WTC11 (cell line): ENCODE results near the gene FNDC3B. TPM values are rescaled to one million over a fixed set of nuclear protein-coding genes. Genes with fewer than 3 reads are reported as not detected.

Source experiments
- ATAC-seq: fragments of 200-7000 bp; cut with Tn5 transposase; 2 replicates; pipeline ENCODE4 v1.10.0; 2021; ENCODE audit warnings: mild to moderate bottlenecking, moderate library complexity
- CTCF ChIA-PET: fragments of 300-600 bp; sonication (Branson Sonifier 250); formaldehyde crosslinking; loops from one replicate; lab custom pipeline; 2021; ENCODE audit warnings: antibody characterized with exemption; lab: Charles Lee
- POLR2A ChIA-PET: fragments of 350-600 bp; sonication (Branson Sonifier 250); formaldehyde crosslinking; loops from one replicate; lab custom pipeline; 2021; ENCODE audit warnings: antibody characterized with exemption; lab: Charles Lee
- DNase-seq: peaks from one replicate; pipeline ENCODE4 v3.0.0; 2021; ENCODE audit warnings: low spot score
- H3K27ac Mint-ChIP-seq: 2 replicates; pipeline ENCODE4 v1.8.0; 2021; ENCODE audit warnings: mixed read lengths
- H3K27me3 Mint-ChIP-seq: 2 replicates; pipeline ENCODE4 v1.8.0; 2021; ENCODE audit warnings: low read depth, mild to moderate bottlenecking, moderate library complexity, mixed read lengths
- H3K36me3 Mint-ChIP-seq: 2 replicates; pipeline ENCODE4 v1.8.0; 2021; ENCODE audit warnings: mixed read lengths
- H3K4me1 Mint-ChIP-seq: 2 replicates; pipeline ENCODE4 v1.8.0; 2022; ENCODE audit warnings: mixed read lengths
- H3K4me3 Mint-ChIP-seq: 2 replicates; pipeline ENCODE4 v1.8.0; 2021; ENCODE audit warnings: mild to moderate bottlenecking, moderate library complexity, mixed read lengths
- H3K9me3 Mint-ChIP-seq: 2 replicates; pipeline ENCODE4 v1.8.0; 2021; ENCODE audit warnings: mixed read lengths
- CREM ChIP-seq: sonication (generic); formaldehyde crosslinking; IDR thresholded peaks from 2 replicates; pipeline ENCODE4 v1.8.1; 2022; ENCODE audit warnings: mild to moderate bottlenecking, missing genetic modification reagents, moderate library complexity
- ETV6 ChIP-seq: sonication (generic); formaldehyde crosslinking; IDR thresholded peaks from 2 replicates; pipeline ENCODE4 v1.8.1; 2022; ENCODE audit warnings: mild to moderate bottlenecking, missing genetic modification reagents
- FOXJ3 ChIP-seq: sonication (generic); formaldehyde crosslinking; IDR thresholded peaks from 2 replicates; pipeline ENCODE4 v1.9.0; 2021; ENCODE audit warnings: missing genetic modification reagents, mild to moderate bottlenecking, borderline replicate concordance
- FOXK1 ChIP-seq: sonication (generic); formaldehyde crosslinking; IDR thresholded peaks from 2 replicates; pipeline ENCODE4 v1.8.0; 2022; ENCODE audit warnings: mild to moderate bottlenecking, moderate library complexity, missing genetic modification reagents
- GABPB1 ChIP-seq: sonication (generic); formaldehyde crosslinking; IDR thresholded peaks from 2 replicates; pipeline ENCODE4 v1.8.1; 2023; ENCODE audit warnings: mild to moderate bottlenecking, missing genetic modification reagents
- GRHL2 ChIP-seq: fragments of 250-450 bp; sonication (Bioruptor Pico); IDR thresholded peaks from 2 replicates; pipeline ENCODE4 v1.8.0; 2022; ENCODE audit warnings: mild to moderate bottlenecking, moderate library complexity; ENCODE audit not compliant: insufficient replicate concordance, severe bottlenecking
- HMGA2 ChIP-seq: fragments of 250-450 bp; sonication (Bioruptor Pico); IDR thresholded peaks from 2 replicates; pipeline ENCODE4 v1.4.0; 2021; ENCODE audit warnings: mild to moderate bottlenecking, moderate library complexity
- IRF2 ChIP-seq: sonication (generic); formaldehyde crosslinking; IDR thresholded peaks from 2 replicates; pipeline ENCODE4 v1.8.0; 2022; ENCODE audit warnings: low read depth, missing genetic modification reagents, borderline replicate concordance
- NR3C1 ChIP-seq: sonication (generic); formaldehyde crosslinking; conservative IDR thresholded peaks from 2 replicates; pipeline ENCODE4 v1.8.1; 2023; ENCODE audit warnings: low read depth, mild to moderate bottlenecking, missing genetic modification reagents
- SOX15 ChIP-seq: fragments of 250-450 bp; sonication (Bioruptor Pico); IDR thresholded peaks from 2 replicates; pipeline ENCODE4 v1.9.0; 2021; ENCODE audit warnings: mild to moderate bottlenecking
- ZBTB21 ChIP-seq: sonication (generic); formaldehyde crosslinking; IDR thresholded peaks from 2 replicates; pipeline ENCODE4 v1.8.1; 2023; ENCODE audit warnings: mild to moderate bottlenecking, missing genetic modification reagents, borderline replicate concordance
- ZNF121 ChIP-seq: sonication (generic); formaldehyde crosslinking; IDR thresholded peaks from 2 replicates; pipeline ENCODE4 v1.8.0; 2023; ENCODE audit warnings: missing genetic modification reagents
- ZNF232 ChIP-seq: sonication (generic); formaldehyde crosslinking; IDR thresholded peaks from 2 replicates; pipeline ENCODE4 v1.8.0; 2022; ENCODE audit warnings: mild to moderate bottlenecking, missing genetic modification reagents
- ZNF263 ChIP-seq: sonication (generic); formaldehyde crosslinking; IDR thresholded peaks from 2 replicates; pipeline ENCODE4 v1.8.1; 2022; ENCODE audit warnings: low read depth, mild to moderate bottlenecking, moderate library complexity, missing genetic modification reagents
- ZNF396 ChIP-seq: fragments of 250-450 bp; sonication (Bioruptor Pico); IDR thresholded peaks from 2 replicates; pipeline ENCODE4 v1.8.0; 2021; ENCODE audit warnings: mild to moderate bottlenecking, moderate library complexity, borderline replicate concordance
- ZNF671 ChIP-seq: fragments of 250-450 bp; sonication (Bioruptor Pico); IDR thresholded peaks from 2 replicates; pipeline ENCODE4 v1.8.0; 2021; ENCODE audit warnings: mild to moderate bottlenecking
- total RNA-seq: library from RNA; stranded (reverse); gene quantifications from 3 replicates; pipeline ENCODE4 v1.2.3, GENCODE V29; 2021
- TF ChIP-seq, protein P1 (sequence below): fragments of 250-450 bp; sonication (Bioruptor Pico); IDR thresholded peaks from 2 replicates; pipeline ENCODE4 v1.9.0; 2021; ENCODE audit warnings: mild to moderate bottlenecking
- TF ChIP-seq, protein P2 (sequence below): sonication (generic); formaldehyde crosslinking; IDR thresholded peaks from 2 replicates; pipeline ENCODE4 v1.8.0; 2022; ENCODE audit warnings: mild to moderate bottlenecking, missing genetic modification reagents
- TF ChIP-seq, protein P3 (sequence below): fragments of 250-450 bp; sonication (Bioruptor Pico); IDR thresholded peaks from 2 replicates; pipeline ENCODE4 v1.9.0; 2021; ENCODE audit warnings: moderate library complexity, mild to moderate bottlenecking, inconsistent platforms, borderline replicate concordance
- TF ChIP-seq, protein P4 (sequence below): sonication (generic); formaldehyde crosslinking; IDR thresholded peaks from 2 replicates; pipeline ENCODE4 v1.8.0; 2023; ENCODE audit warnings: mild to moderate bottlenecking, missing genetic modification reagents

FNDC3B gene
- total RNA-seq, 1 experiment from 2014 or later: 42.8 TPM

DNA sequence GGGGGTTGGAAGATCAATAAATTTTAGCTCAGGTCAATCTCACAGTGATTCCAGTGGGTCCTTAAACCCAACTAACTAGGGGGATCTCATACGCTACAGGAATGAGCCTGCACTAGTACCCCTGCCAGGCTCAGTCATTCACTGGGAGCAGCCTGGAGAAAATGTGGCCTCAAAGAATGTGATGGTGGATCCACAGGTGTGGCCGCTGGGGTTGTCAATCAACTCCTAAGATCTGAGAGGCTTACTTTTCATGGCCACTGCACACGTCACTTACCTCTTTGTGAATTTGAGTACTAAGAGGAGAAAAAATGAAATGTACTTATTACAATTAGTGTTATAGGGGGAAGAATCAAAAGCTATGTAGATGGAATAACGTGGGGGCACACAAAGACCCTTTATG lies 17.5 kb upstream of the FNDC3B start:
- POLR2A ChIA-PET: no interaction called here
- peaks cover 4% of the 10 kb centered on the region for H3K9me3 Mint-ChIP-seq
- H3K27me3 Mint-ChIP-seq: no peaks in the 10 kb centered on the region
- CTCF ChIA-PET: no interaction called here
- H3K27ac Mint-ChIP-seq: no peak overlapping the region
- no peak for ATAC-seq
- no peaks in the 10 kb centered on the region for H3K4me1 Mint-ChIP-seq
- no peak overlapping the region for H3K4me3 Mint-ChIP-seq
- no peak for TF ChIP-seq ZNF396 (CRISPR knock-in tag)
- H3K36me3 Mint-ChIP-seq: no peaks in the 10 kb centered on the region
- no peak for DNase-seq

DNA sequence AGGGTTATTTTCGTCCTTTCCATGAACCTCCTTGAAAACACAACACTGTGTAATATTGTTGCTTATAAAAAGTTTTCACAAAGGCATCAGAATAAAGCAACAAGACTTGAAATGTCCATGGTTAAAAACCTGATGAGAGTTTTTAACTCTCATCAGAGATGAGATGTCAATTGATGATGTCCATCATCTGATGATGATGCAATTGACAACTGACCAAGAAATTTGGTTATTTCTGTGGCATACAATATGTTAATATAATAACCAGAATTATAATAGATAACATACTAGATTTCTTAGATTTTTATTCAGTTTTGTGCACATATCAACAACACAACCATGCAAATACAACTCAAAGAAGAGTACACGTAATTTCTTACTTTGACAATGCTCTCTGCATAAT lies 15.5 kb upstream of the FNDC3B start:
- DNase-seq (no peak), ATAC-seq (no peak)
- CTCF ChIA-PET: no interaction called here
- H3K9me3 Mint-ChIP-seq: no peaks in the 10 kb centered on the region
- H3K27ac Mint-ChIP-seq: no peak overlapping the region
- H3K36me3 Mint-ChIP-seq: no peaks in the 10 kb centered on the region
- no peak overlapping the region for H3K4me3 Mint-ChIP-seq
- no peak for TF ChIP-seq FOXJ3 (CRISPR knock-in tag)
- no peak for TF ChIP-seq GRHL2 (CRISPR knock-in tag)
- TF ChIP-seq, protein P1, sequence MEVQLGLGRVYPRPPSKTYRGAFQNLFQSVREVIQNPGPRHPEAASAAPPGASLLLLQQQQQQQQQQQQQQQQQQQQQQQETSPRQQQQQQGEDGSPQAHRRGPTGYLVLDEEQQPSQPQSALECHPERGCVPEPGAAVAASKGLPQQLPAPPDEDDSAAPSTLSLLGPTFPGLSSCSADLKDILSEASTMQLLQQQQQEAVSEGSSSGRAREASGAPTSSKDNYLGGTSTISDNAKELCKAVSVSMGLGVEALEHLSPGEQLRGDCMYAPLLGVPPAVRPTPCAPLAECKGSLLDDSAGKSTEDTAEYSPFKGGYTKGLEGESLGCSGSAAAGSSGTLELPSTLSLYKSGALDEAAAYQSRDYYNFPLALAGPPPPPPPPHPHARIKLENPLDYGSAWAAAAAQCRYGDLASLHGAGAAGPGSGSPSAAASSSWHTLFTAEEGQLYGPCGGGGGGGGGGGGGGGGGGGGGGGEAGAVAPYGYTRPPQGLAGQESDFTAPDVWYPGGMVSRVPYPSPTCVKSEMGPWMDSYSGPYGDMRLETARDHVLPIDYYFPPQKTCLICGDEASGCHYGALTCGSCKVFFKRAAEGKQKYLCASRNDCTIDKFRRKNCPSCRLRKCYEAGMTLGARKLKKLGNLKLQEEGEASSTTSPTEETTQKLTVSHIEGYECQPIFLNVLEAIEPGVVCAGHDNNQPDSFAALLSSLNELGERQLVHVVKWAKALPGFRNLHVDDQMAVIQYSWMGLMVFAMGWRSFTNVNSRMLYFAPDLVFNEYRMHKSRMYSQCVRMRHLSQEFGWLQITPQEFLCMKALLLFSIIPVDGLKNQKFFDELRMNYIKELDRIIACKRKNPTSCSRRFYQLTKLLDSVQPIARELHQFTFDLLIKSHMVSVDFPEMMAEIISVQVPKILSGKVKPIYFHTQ (CRISPR knock-in tag): no peak
- TF ChIP-seq ZBTB21 (CRISPR knock-in tag): no peak
- no peak for TF ChIP-seq SOX15 (CRISPR knock-in tag)
- no peak for TF ChIP-seq ZNF232 (CRISPR knock-in tag)
- TF ChIP-seq, protein P2, sequence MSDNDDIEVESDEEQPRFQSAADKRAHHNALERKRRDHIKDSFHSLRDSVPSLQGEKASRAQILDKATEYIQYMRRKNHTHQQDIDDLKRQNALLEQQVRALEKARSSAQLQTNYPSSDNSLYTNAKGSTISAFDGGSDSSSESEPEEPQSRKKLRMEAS (CRISPR knock-in tag): no peak
- no peak for TF ChIP-seq IRF2 (CRISPR knock-in tag)
- no peak for TF ChIP-seq ZNF263
- no peak for TF ChIP-seq ETV6 (CRISPR knock-in tag)
- no peak for TF ChIP-seq FOXK1 (CRISPR knock-in tag)
- no peak for TF ChIP-seq CREM
- TF ChIP-seq HMGA2 (CRISPR knock-in tag): no peak
- TF ChIP-seq NR3C1: no peak
- TF ChIP-seq, protein P3, sequence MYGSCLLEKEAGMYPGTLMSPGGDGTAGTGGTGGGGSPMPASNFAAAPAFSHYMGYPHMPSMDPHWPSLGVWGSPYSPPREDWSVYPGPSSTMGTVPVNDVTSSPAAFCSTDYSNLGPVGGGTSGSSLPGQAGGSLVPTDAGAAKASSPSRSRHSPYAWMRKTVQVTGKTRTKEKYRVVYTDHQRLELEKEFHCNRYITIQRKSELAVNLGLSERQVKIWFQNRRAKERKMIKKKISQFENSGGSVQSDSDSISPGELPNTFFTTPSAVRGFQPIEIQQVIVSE: no peak
- TF ChIP-seq, protein P4, sequence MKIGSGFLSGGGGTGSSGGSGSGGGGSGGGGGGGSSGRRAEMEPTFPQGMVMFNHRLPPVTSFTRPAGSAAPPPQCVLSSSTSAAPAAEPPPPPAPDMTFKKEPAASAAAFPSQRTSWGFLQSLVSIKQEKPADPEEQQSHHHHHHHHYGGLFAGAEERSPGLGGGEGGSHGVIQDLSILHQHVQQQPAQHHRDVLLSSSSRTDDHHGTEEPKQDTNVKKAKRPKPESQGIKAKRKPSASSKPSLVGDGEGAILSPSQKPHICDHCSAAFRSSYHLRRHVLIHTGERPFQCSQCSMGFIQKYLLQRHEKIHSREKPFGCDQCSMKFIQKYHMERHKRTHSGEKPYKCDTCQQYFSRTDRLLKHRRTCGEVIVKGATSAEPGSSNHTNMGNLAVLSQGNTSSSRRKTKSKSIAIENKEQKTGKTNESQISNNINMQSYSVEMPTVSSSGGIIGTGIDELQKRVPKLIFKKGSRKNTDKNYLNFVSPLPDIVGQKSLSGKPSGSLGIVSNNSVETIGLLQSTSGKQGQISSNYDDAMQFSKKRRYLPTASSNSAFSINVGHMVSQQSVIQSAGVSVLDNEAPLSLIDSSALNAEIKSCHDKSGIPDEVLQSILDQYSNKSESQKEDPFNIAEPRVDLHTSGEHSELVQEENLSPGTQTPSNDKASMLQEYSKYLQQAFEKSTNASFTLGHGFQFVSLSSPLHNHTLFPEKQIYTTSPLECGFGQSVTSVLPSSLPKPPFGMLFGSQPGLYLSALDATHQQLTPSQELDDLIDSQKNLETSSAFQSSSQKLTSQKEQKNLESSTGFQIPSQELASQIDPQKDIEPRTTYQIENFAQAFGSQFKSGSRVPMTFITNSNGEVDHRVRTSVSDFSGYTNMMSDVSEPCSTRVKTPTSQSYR: no peak
- TF ChIP-seq ZNF671 (CRISPR knock-in tag): no peak
- H3K4me1 Mint-ChIP-seq: no peaks in the 10 kb centered on the region
- H3K27me3 Mint-ChIP-seq: no peaks in the 10 kb centered on the region
- POLR2A ChIA-PET: no interaction called here

DNA sequence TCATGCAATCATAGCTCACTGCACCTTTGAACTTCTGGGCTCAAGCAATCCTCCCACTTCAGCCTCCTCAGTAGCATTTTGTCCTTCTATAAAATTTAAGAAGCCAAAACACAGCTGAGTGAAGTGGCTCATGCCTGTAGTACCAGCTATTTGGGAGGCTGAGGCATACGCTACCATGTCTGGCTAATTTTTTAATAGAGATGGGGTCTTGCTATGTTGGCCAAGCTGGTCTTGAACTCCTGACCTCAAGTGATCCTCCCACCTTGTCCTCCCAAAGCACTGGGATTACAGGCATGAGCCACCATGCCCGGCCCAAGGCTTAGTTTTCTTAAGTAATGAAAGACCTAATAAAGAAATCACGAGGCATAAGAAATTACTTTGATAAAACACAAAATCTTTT lies 14.7 kb upstream of the FNDC3B start:
- TF ChIP-seq ZNF121: peak; percentile 3; the same call in 1 of the 2 replicates
- no peak for TF ChIP-seq GABPB1 (CRISPR knock-in tag)
- TF ChIP-seq, all 79 proteins: peak for 1
- CTCF ChIA-PET: no interaction called here
- Mint-ChIP-seq H3K27ac (no peak overlapping the region), H3K9me3 (no peaks in the 10 kb centered on the region), H3K4me1 (no peaks in the 10 kb centered on the region), H3K27me3 (no peaks in the 10 kb centered on the region), H3K36me3 (no peaks in the 10 kb centered on the region), H3K4me3 (no peak overlapping the region)
- DNase-seq (no peak), ATAC-seq (no peak)
- POLR2A ChIA-PET: no interaction called here
